ENCODE measurements around the gene CDH4. TPM values are rescaled to one million over a fixed set of nuclear protein-coding genes. Genes with fewer than 3 reads are reported as not detected.

The CDH4 gene
- total RNA-seq, 1 donor from 2014 or later = 0.23 TPM

GRCh38 chr20:61314326-61315010 lies 62.4 kb downstream of the CDH4 start:
- TF ChIP-seq CTCF (IDR thresholded peaks at IDR 0.05; ENCODE audit: unreplicated experiment) = no peak
- Mint-ChIP-seq H3K4me3 (ENCODE audit: unreplicated experiment) (no peak overlapping the region), H3K27ac (ENCODE audit: unreplicated experiment) (no peak overlapping the region), H3K36me3 (ENCODE audit: low read depth, unreplicated experiment) (no peaks in the 10 kb centered on the region), H3K4me1 (ENCODE audit: unreplicated experiment) (no peaks in the 10 kb centered on the region), H3K9me3 (ENCODE audit: unreplicated experiment) (no peaks in the 10 kb centered on the region), H3K27me3 (ENCODE audit: unreplicated experiment) (peaks cover 4% of the 10 kb centered on the region)
- DNase-seq (ENCODE audit: low spot score) = no peak

- Mint-ChIP-seq H3K4me1 (ENCODE audit: unreplicated experiment) (no peaks in the 10 kb centered on the region), H3K9me3 (ENCODE audit: unreplicated experiment) (no peaks in the 10 kb centered on the region), H3K27me3 (ENCODE audit: unreplicated experiment) (peaks cover 4% of the 10 kb centered on the region), H3K4me3 (ENCODE audit: unreplicated experiment) (no peak overlapping the region), H3K36me3 (ENCODE audit: low read depth, unreplicated experiment) (no peaks in the 10 kb centered on the region), H3K27ac (ENCODE audit: unreplicated experiment) (no peak overlapping the region)
- no peak for TF ChIP-seq CTCF (IDR thresholded peaks at IDR 0.05; ENCODE audit: unreplicated experiment)
- no peak for DNase-seq (ENCODE audit: low spot score)
These were observed 63.3 kb downstream of the CDH4 start for GRCh38 chr20:61315319-61315718.

- H3K36me3 Mint-ChIP-seq (ENCODE audit: low read depth, unreplicated experiment) = no peaks in the 10 kb centered on the region
- H3K9me3 Mint-ChIP-seq (ENCODE audit: unreplicated experiment) = no peaks in the 10 kb centered on the region
- H3K4me3 Mint-ChIP-seq (ENCODE audit: unreplicated experiment) = no peak overlapping the region
- H3K4me1 Mint-ChIP-seq (ENCODE audit: unreplicated experiment) = no peaks in the 10 kb centered on the region
- no peak for TF ChIP-seq CTCF (IDR thresholded peaks at IDR 0.05; ENCODE audit: unreplicated experiment)
- no peak for DNase-seq (ENCODE audit: low spot score)
- peaks cover 4% of the 10 kb centered on the region for H3K27me3 Mint-ChIP-seq (ENCODE audit: unreplicated experiment)
- no peak overlapping the region for H3K27ac Mint-ChIP-seq (ENCODE audit: unreplicated experiment)
These were observed 64.3 kb downstream of the CDH4 start for GRCh38 chr20:61316346-61316745.

GRCh38 chr20:61317966-61318530 lies 66.0 kb downstream of the CDH4 start:
- no peaks in the 10 kb centered on the region for H3K36me3 Mint-ChIP-seq (ENCODE audit: low read depth, unreplicated experiment)
- no peak overlapping the region for H3K27ac Mint-ChIP-seq (ENCODE audit: unreplicated experiment)

More at GRCh38 chr20:61317966-61318530, 66.0 kb downstream of the CDH4 start:
- TF ChIP-seq CTCF (IDR thresholded peaks at IDR 0.05; ENCODE audit: unreplicated experiment) = no peak
- H3K4me3 Mint-ChIP-seq (ENCODE audit: unreplicated experiment) = no peak overlapping the region
- H3K27me3 Mint-ChIP-seq (ENCODE audit: unreplicated experiment) = peaks cover 3% of the 10 kb centered on the region
- DNase-seq (ENCODE audit: low spot score) = no peak
- no peaks in the 10 kb centered on the region for H3K4me1 Mint-ChIP-seq (ENCODE audit: unreplicated experiment)
- H3K9me3 Mint-ChIP-seq (ENCODE audit: unreplicated experiment) = no peaks in the 10 kb centered on the region

Data from endothelial cell (in vitro differentiated cells).